DOHH2 (cell line): ENCODE measurements around the gene CCDC24.

ENCODE experiments used
- H3F3A ChIP-seq: fragments of 200-600 bp; sonication (generic), shearing (Covaris generic); 2 replicates; pipeline ENCODE4 v1.6.0; 2016; ENCODE audit warnings: antibody characterized with exemption, mild to moderate bottlenecking; ENCODE audit not compliant: control insufficient read depth, insufficient read depth
- H3K27ac ChIP-seq: fragments of 200-600 bp; sonication (generic); 2 replicates; pipeline ENCODE4 v1.5.1; 2014; ENCODE audit warnings: low read depth, mild to moderate bottlenecking, low read length, moderate library complexity
- H3K27me3 ChIP-seq: fragments of 200-600 bp; sonication (generic); 2 replicates; pipeline ENCODE4 v1.6.1; 2014; ENCODE audit warnings: mild to moderate bottlenecking, low read length, mixed read lengths; ENCODE audit not compliant: control insufficient read depth
- H3K36me3 ChIP-seq: fragments of 200-600 bp; sonication (generic); 2 replicates; pipeline ENCODE4 v1.6.1; 2014; ENCODE audit warnings: mild to moderate bottlenecking, low read length, moderate library complexity, mixed read lengths; ENCODE audit not compliant: control insufficient read depth
- H3K4me1 ChIP-seq: fragments of 200-600 bp; sonication (generic); 2 replicates; pipeline ENCODE4 v1.6.1; 2014; ENCODE audit warnings: mild to moderate bottlenecking, low read length, mixed read lengths; ENCODE audit not compliant: control insufficient read depth
- H3K4me2 ChIP-seq: fragments of 200-600 bp; sonication (generic); 2 replicates; pipeline ENCODE4 v1.6.0; 2014; ENCODE audit warnings: mild to moderate bottlenecking, low read length, moderate library complexity
- H3K4me3 ChIP-seq: fragments of 200-600 bp; sonication (generic); 2 replicates; pipeline ENCODE4 v1.5.1; 2014; ENCODE audit warnings: mild to moderate bottlenecking, low read length, mixed read lengths
- H3K79me2 ChIP-seq: fragments of 200-600 bp; sonication (generic); 2 replicates; pipeline ENCODE4 v1.6.1; 2014; ENCODE audit warnings: mild to moderate bottlenecking, low read length, mixed read lengths; ENCODE audit not compliant: control insufficient read depth
- H3K9me2 ChIP-seq: fragments of 200-600 bp; sonication (generic); replicated peaks from 2 replicates; pipeline ENCODE4 v1.6.1; 2014; ENCODE audit warnings: mild to moderate bottlenecking, low read length, mixed read lengths; ENCODE audit not compliant: control insufficient read depth
- H3K9me3 ChIP-seq: fragments of 200-600 bp; sonication (generic); 2 replicates; pipeline ENCODE4 v1.6.1; 2014; ENCODE audit warnings: antibody characterized with exemption, low read length, mixed read lengths; ENCODE audit not compliant: control insufficient read depth, insufficient read depth
- H4K20me1 ChIP-seq: fragments of 200-600 bp; sonication (generic); 2 replicates; pipeline ENCODE4 v1.6.0; 2014; ENCODE audit warnings: low read depth, mild to moderate bottlenecking, antibody characterized with exemption, low read length, moderate library complexity; ENCODE audit not compliant: control insufficient read depth, insufficient read depth
- CTCF ChIP-seq: fragments of 200-600 bp; sonication (generic); IDR thresholded peaks from one replicate; pipeline ENCODE4 v1.5.1; 2014; ENCODE audit warnings: antibody characterized with exemption, mild to moderate bottlenecking, low read depth, low read length; ENCODE audit not compliant: poor library complexity, severe bottlenecking
- EZH2phosphoT487 ChIP-seq: fragments of 200-600 bp; sonication (generic); IDR thresholded peaks from 2 replicates; pipeline ENCODE4 v1.6.1; 2017; ENCODE audit warnings: borderline replicate concordance, mild to moderate bottlenecking, antibody characterized with exemption, low read length, moderate library complexity, mixed read lengths

CCDC24 gene

DNA sequence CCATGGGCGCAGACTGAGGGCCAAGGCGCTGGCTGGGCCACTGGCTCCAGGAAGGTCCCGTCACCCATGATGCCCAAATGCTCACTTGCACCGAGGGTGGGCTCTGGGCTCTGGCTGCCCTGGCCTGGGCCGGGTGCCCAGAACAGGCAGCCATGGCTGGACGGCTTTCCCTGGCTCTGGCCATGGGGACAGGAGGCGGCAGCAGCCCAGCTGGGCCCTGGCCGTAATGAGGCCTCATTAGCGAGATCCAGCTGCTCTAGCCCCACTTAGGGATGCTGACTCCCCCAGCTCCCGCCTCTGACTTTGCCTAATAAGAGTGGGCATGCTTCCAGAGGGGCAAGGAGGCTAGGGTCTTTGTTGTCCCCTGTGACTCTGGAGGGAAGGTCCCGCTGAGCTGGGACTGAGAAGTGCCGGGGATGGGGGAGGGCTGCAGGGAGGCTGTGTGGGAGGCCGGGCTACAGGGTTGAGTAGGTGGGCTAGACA, 28.1 kb downstream of the CCDC24 start:
- Histone ChIP-seq H3K4me3 (no peak overlapping the region), H3K9me2 (no peaks in the 10 kb centered on the region), H3K4me2 (no peak overlapping the region), H3K79me2 (no peaks in the 10 kb centered on the region), H4K20me1 (no peaks in the 10 kb centered on the region), H3K27me3 (no peaks in the 10 kb centered on the region), H3F3A (no peaks in the 10 kb centered on the region), H3K27ac (no peak overlapping the region), H3K36me3 (no peaks in the 10 kb centered on the region), H3K4me1 (no peaks in the 10 kb centered on the region), H3K9me3 (no peaks in the 10 kb centered on the region)
- TF ChIP-seq EZH2phosphoT487 (no peak), CTCF (no peak)

DNA sequence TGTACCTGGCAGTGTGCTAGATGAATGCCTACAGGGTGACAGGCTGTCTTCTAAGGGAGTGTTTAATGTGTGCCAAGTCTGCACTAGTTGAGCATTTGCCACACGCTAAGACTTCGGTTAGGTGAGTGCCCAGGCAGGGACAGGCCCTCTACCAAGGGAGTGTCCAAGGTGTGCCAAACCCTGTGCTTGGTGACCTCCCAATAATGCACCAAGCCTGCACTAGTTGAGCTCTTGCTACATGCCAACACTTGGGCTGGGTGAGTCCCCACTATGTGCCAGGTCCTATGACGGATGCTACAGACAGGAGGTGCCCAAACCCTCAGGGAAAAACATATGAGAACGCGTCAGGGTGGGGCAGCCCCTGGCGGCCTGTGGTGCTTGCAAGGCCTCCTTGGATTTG, 29.1 kb downstream of the CCDC24 start:
- H3K79me2 ChIP-seq, result no peaks in the 10 kb centered on the region
- H3K27me3 ChIP-seq, result no peaks in the 10 kb centered on the region
- H3K9me3 ChIP-seq, result no peaks in the 10 kb centered on the region
- H3K36me3 ChIP-seq, result no peaks in the 10 kb centered on the region
- H3K4me3 ChIP-seq, result no peak overlapping the region
- H4K20me1 ChIP-seq, result no peaks in the 10 kb centered on the region
- no peaks in the 10 kb centered on the region for H3K9me2 ChIP-seq
- no peak for TF ChIP-seq CTCF
- no peak for TF ChIP-seq EZH2phosphoT487
- no peaks in the 10 kb centered on the region; the same call in 1 of the 2 replicates for H3K4me1 ChIP-seq
- no peak overlapping the region for H3K4me2 ChIP-seq
- H3F3A ChIP-seq, result no peaks in the 10 kb centered on the region
- H3K27ac ChIP-seq, result no peak overlapping the region

GRCh38 chr1:44021156-44021555, 29.8 kb downstream of the CCDC24 start:
- H3K4me1 ChIP-seq, result peaks cover 7% of the 10 kb centered on the region
- no peaks in the 10 kb centered on the region for H3K9me2 ChIP-seq
- no peaks in the 10 kb centered on the region for H3K36me3 ChIP-seq
- no peaks in the 10 kb centered on the region for H3F3A ChIP-seq
- no peak overlapping the region for H3K4me3 ChIP-seq
- H3K4me2 ChIP-seq, result no peak overlapping the region
- no peak overlapping the region for H3K27ac ChIP-seq
- H3K9me3 ChIP-seq, result no peaks in the 10 kb centered on the region
- H3K79me2 ChIP-seq, result no peaks in the 10 kb centered on the region
- H4K20me1 ChIP-seq, result no peaks in the 10 kb centered on the region
- no peaks in the 10 kb centered on the region for H3K27me3 ChIP-seq
- no peak for TF ChIP-seq CTCF
